Measurements from ENCODE around the gene NOP58.
A peak's percentile ranks its signal among the peaks of the same experiment; 100 is the strongest.
"Not testable (repeated sequence)": the region's sequence is repeated elsewhere in the genome, so short reads cannot be mapped to it uniquely, and the experiment has no call there.

The NOP58 gene

GRCh38 chr2:202265467-202266277, at the start of gene NOP58:
NOP58 (plus strand) TSS chr2:202265763; CDS start chr2:202265942, 179 bp downstream.
- DNase-seq (ENCODE audit: low spot score) = peak; percentile 86

- no peak for DNase-seq (ENCODE audit: low spot score)
These were observed 43.7 kb upstream of the NOP58 start for GRCh38 chr2:202221873-202222272.

GRCh38 chr2:202237787-202238233, 27.8 kb upstream of the NOP58 start:
- DNase-seq (ENCODE audit: low spot score) = peak; percentile 29

- DNase-seq (ENCODE audit: low spot score) = peak; percentile 75
These were observed 27.0 kb upstream of the NOP58 start, which contains the start of gene SUMO1 for GRCh38 chr2:202238234-202239197. SUMO1 (minus strand) TSS chr2:202238597; CDS start chr2:202238451, 146 bp downstream.

GRCh38 chr2:202247710-202248109, 17.9 kb upstream of the NOP58 start:
- not testable (repeated sequence) for DNase-seq (ENCODE audit: low spot score)

GRCh38 chr2:202249521-202250253, 15.9 kb upstream of the NOP58 start:
- no peak for DNase-seq (ENCODE audit: low spot score)

- no peak for DNase-seq (ENCODE audit: low spot score)
These were observed 14.1 kb upstream of the NOP58 start for GRCh38 chr2:202251494-202251893.

DNA sequence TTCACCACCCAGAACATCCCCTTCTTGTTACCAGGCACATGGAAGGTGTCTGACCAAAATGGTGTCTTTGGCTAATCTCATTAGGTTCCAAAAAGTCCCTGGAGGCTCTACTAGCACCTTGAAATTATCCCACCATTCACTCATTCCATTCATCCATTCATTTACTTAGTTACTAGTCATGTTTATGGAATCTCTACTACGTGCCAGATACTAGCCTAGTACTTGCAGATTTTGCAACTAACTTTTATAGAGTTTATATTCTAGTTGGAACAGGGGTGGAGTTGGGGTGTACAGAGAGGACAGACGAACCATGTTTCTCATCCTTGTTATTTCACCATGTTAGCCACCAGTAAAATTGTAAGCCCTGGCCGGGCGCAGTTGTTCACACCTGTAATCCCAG, 4.0 kb upstream of the NOP58 start:
- DNase-seq (ENCODE audit: low spot score) = no peak

DNA sequence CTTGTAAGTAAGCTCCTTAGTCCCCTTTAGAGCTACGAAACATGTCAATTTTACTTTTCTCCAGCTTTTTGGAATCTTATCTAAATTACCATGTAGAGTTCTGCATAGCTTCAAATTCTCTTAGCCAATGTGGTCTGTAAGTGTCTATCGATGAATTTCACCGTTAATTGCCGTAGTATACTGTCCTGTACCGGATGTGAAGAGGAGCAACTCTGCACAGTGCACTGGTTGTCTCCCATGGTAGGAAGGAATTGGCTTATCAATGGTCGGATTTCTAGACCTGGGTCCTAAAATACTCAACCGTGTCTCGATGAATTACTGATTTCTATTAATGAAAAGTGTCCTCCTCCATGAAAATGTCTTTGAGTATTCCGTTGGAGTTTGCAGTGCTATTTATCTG, 1.9 kb downstream of the NOP58 start:
- peak; percentile 22 for DNase-seq (ENCODE audit: low spot score)

GRCh38 chr2:202269585-202269984, 4.0 kb downstream of the NOP58 start:
- DNase-seq (ENCODE audit: low spot score) = no peak

DNA sequence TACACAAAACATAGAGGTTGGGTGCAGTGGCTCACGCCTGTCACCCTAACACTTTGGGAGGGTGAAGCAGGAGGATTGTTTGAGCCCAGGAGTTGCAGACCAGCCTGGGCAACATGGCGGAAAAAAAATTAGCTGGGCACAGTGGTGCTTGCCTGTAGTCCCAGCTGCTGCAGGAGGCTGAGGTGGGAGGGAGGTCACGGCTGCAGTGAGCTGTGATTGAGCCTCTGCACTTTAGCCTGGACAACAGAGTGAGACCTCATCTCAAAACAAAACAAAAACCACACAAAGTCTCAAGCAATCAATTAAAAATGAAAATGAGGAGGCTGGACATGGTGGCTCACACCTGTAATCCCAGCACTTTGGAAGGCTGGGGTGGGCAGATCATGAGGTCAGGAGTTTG, 4.9 kb downstream of the NOP58 start:
- DNase-seq (ENCODE audit: low spot score) = no peak

DNA sequence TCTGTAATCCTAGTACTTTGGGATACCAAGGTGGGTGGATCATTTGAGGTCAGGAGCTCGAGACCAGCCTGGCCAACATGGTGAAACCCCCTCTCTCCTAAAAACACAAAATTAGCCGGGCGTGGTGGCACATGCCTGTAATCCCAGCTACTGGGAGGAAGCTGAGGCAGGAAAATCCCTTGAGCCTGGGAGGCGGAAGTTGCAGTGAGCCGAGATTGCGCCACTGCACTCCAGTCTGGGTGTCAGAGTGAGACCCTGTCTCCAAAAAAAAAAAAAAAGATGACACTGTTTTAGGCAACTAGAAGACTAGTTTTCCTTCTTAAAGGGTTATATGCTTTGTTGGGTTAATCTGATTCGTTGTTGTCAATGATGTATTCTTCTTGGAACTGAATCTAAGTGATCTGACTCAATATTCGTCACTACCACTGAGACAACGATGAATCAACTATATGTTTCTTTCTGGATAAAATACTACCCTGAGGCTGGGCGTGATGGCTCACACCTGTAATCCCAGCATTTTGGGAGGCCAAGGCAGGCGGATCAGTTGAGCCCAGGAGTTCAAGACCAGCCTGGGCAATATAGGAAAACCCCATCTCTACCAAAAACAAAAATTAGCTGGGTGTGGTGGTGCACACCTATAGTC, 10.6 kb downstream of the NOP58 start:
- DNase-seq (ENCODE audit: low spot score) = not testable (repeated sequence)

- DNase-seq (ENCODE audit: low spot score) = no peak
These were observed 12.6 kb downstream of the NOP58 start for GRCh38 chr2:202278036-202278760.

- DNase-seq (ENCODE audit: low spot score) = peak; percentile 53
These were observed 13.4 kb downstream of the NOP58 start for GRCh38 chr2:202278944-202279343.

GRCh38 chr2:202286595-202286994, 21.0 kb downstream of the NOP58 start:
- DNase-seq (ENCODE audit: low spot score) = no peak

DNA sequence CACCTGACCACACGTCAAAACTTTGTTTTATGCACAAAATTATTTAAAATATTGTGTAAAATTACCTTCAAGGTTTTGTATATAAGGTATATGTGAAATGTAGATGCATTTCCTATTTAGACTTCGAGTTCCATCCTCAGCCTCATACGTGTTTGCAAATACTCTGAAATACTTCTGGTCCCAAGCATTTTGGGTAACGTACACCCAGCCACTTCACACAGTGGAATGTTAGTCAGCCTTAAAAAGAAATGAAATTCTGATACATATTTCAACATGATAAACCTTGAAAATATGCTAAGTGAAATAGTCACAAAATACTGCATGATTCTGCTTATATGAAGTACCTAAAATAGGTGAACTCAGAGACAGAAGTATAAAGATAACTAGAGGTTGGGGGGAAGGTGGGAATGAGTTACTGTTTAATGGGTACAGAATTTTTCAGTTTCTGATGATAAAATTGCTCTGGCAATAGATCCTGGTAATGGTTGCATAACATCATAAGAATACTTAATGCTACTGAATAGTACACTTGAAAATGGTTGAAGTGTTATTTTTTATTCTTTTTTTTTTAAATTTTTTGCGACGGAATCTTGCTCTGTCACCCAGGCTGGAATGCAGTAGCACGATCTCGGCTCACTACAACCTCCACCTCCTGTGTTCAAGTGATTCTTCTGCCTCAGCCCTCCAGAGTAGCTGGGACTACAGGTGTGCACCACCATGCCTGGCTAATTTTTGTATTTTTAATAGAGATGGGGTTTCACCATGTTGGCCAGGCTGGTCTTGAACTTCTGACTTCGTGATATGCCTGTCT, 24.0 kb downstream of the NOP58 start:
- no peak for DNase-seq (ENCODE audit: low spot score)

DNA sequence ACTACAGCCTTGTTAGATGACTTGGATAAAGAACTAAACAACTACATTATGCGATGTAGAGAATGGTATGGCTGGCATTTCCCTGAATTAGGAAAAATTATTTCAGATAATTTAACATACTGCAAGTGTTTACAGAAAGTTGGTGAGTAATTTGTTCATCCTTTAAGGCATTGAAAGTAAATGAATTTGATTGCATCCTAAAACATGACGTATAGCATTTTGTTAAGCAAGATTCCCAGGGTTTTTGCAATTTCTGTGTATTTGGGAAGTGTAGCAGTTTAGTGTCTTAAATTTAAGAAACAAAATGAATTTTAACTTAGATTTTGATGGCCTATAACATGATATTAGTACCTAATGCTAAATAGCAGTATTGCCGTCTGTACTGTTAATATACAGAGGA, 24.8 kb downstream of the NOP58 start:
- no peak for DNase-seq (ENCODE audit: low spot score)

DNA sequence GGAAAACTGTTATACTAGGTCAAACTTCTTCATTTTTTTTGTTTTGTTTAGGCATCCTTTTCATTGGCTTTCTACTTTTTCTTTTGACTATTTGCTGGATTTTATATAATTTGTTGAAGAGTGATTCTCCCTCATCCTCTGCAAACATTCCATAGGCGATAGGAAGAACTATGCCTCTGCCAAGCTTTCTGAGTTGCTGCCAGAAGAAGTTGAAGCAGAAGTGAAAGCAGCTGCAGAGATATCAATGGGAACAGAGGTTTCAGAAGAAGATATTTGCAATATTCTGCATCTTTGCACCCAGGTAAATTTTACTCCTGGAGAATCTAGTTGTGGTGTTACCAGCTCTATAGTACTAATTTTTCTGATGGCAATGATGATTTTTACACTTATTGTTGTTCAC, 25.4 kb downstream of the NOP58 start:
- DNase-seq (ENCODE audit: low spot score) = no peak

GRCh38 chr2:202299712-202300111, 34.1 kb downstream of the NOP58 start:
- no peak for DNase-seq (ENCODE audit: low spot score)

- no peak for DNase-seq (ENCODE audit: low spot score)
These were observed 40.5 kb downstream of the NOP58 start for GRCh38 chr2:202306034-202306433.

All from hematopoietic multipotent progenitor cell treated with erythropoietin and hydrocortisone succinate and interleukin-3 and kit ligand, for 17 days (in vitro differentiated cells).